Left colon (tissue), 2 donors: ENCODE data around the gene MAML1. TPM values are rescaled to one million over a fixed set of nuclear protein-coding genes. Genes with fewer than 3 reads are reported as not detected.

ENCODE experiments used
- ATAC-seq: fragments of 200-7000 bp; cut with Tn5 transposase; one replicate; pipeline ENCODE4 v1.9.1; 2020; ENCODE audit warnings: mild to moderate bottlenecking, moderate library complexity
- DNase-seq, 2 donors: peaks; one replicate each; pipeline ENCODE4 v3.0.0-alpha.2; 2020
- intact Hi-C, 2 donors: fragments of 100-400 bp; cut with DNase I in 1 of 2; cut with micrococcal nuclease in 1 of 2; formaldehyde crosslinking; loops; one replicate each; pipeline versions ENCODE4 v1.11.2 to v1.14.0; 2022; cut with DNase I, micrococcal nuclease
- total RNA-seq, 2 donors: library from RNA; stranded (reverse); fragmentation: NEBNext Ultra II Directional; extraction: Animal tissue kit (Norgen Biotek cat#: 25700); gene quantifications; one replicate each; pipeline ENCODE4 v1.2.1, GENCODE V29; 2021
- donor health status: DM: no; HTN: no; CAD: no.
- donor health status: DM: yes; HTN: yes; CAD: no.

MAML1 gene
- total RNA-seq, 2 donors from 2014 or later: 22.1 to 24.9 TPM

DNA sequence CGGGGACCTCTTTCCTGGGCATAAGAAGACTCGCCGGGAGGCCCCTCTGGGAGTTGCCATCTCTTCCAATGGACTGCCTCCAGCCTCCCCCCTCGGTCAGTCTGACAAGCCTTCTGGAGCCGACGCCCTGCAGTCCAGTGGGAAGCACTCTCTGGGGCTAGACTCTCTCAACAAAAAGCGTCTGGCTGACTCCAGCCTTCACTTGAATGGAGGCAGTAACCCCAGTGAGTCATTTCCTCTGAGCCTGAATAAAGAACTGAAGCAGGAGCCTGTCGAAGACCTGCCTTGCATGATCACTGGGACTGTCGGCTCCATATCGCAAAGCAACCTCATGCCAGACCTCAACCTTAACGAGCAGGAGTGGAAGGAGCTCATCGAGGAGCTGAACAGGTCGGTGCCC, 32.8 kb downstream of the MAML1 start:
- intact Hi-C loops: no loop called here
- no peak for DNase-seq
- no peak for ATAC-seq

DNA sequence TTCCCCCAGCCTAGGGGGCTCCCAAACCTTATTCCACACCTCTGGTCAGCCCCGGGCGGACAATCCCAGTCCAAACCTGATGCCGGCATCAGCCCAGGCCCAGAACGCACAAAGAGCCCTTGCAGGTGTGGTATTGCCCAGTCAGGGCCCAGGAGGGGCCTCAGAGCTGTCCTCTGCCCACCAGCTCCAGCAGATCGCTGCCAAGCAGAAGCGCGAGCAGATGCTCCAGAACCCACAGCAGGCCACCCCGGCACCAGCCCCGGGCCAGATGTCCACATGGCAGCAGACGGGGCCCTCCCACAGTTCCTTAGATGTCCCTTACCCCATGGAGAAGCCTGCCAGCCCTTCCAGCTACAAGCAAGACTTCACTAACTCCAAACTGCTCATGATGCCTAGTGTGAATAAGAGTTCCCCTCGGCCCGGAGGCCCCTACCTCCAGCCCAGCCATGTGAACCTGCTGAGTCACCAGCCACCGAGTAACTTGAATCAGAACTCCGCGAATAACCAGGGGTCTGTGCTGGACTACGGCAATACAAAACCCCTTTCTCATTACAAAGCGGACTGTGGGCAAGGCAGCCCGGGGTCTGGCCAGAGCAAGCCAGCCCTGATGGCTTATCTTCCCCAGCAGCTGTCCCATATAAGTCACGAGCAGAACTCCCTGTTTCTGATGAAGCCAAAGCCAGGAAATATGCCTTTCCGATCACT, 33.6 kb downstream of the MAML1 start:
- intact Hi-C loops: no loop called here
- ATAC-seq: no peak
- no peak for DNase-seq

GRCh38 chr5:179766726-179767455, 34.3 kb downstream of the MAML1 start:
- DNase-seq: no peak
- intact Hi-C loops: no loop called here
- no peak for ATAC-seq

- intact Hi-C loops: no loop called here
- no peak for DNase-seq
- no peak for ATAC-seq
Measured at GRCh38 chr5:179767496-179768100, 35.0 kb downstream of the MAML1 start.

GRCh38 chr5:179768326-179769085, 35.9 kb downstream of the MAML1 start:
- DNase-seq (no peak), ATAC-seq (no peak)
- intact Hi-C loops: no loop called here

DNA sequence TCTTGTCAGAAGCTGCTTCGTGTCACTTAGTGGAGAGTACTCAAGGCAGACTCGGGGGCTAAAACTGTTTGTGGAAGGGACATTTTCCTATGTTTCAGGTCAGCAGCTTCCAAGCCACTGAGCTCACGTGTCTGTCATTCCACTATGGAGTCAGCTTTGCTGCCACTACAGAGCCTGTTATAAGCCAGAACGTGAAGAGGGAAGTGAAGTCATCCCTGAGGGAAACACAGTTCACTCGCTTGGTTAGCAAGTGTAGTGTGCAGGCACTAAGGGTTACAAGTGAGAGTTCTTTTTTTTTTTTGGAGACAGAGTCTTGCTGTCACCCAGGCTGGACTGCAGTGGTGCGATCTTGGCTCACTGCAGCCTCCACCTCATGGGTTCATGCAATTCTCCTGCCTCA, 36.6 kb downstream of the MAML1 start:
- ATAC-seq (no peak), DNase-seq (no peak)
- intact Hi-C loops: no loop called here

DNA sequence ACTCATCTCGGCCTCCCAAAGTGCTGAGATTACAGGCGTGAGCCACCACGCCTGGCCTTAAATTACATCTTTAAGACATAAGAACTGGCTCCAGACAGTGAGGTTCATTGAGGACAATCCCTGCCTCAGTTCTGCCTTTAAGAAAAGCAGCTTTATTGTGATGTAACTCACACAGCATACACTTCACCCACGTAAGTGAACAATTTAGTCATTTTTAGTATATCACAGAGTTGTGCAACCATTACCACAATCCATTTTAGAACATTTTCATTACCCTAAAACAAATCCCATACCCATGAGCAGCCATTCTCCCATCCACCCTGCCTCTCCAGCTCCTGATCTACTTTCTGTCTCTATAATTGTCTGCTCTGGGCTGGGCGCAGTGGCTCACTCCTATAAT, 37.2 kb downstream of the MAML1 start:
- no peak for ATAC-seq
- intact Hi-C loops: no loop called here
- no peak for DNase-seq

GRCh38 chr5:179771311-179771895, 38.8 kb downstream of the MAML1 start:
- intact Hi-C loops: no loop called here
- ATAC-seq: no peak
- DNase-seq: no peak

DNA sequence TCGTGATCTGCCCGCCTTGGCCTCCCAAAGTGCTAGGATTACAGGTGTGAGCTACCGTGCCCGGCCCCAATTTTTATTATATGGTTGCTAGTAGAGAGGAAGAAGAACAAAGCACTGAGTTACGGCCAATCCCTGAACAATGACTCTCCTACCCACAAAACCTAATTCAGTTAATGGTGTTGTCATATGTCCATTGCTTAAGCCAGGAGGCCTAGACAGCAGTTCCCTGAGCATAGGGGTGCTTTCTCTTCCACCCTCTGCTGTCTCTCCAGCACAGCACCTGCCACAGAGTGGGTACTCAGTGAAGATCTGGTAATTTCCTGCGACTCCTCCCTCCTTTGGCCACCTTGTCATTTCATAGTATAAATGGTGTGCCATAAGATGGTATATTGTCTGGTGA, 39.7 kb downstream of the MAML1 start:
- ATAC-seq: no peak
- intact Hi-C loops: no loop called here

DNA sequence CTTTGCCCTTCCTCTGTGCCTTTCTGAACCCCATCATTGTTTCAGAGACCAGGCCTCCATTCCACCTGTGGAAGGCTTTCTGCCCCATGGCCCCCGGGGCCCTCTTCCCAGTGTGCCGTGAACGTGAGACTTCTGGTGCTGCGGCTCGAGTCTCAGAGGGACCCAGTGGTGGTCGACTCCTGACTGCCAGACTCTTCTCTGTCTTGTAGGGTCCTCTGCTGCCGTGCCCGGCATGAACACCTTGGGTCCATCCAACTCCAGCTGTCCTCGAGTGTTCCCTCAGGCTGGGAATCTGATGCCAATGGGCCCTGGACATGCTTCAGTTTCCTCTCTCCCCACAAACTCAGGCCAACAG, 41.0 kb downstream of the MAML1 start:
- intact Hi-C loops: no loop called here
- ATAC-seq (no peak), DNase-seq (no peak)

More for the DNA sequence above, 39.7 kb downstream of the MAML1 start:
- DNase-seq: no peak

- no peak for ATAC-seq
Measured at GRCh38 chr5:179774442-179774841, 41.8 kb downstream of the MAML1 start.

GRCh38 chr5:179776411-179776938, 43.9 kb downstream of the MAML1 start:
- intact Hi-C loops: no loop called here
- DNase-seq (no peak), ATAC-seq (no peak)

More at GRCh38 chr5:179774442-179774841, 41.8 kb downstream of the MAML1 start:
- intact Hi-C loops: no loop called here
- no peak for DNase-seq

DNA sequence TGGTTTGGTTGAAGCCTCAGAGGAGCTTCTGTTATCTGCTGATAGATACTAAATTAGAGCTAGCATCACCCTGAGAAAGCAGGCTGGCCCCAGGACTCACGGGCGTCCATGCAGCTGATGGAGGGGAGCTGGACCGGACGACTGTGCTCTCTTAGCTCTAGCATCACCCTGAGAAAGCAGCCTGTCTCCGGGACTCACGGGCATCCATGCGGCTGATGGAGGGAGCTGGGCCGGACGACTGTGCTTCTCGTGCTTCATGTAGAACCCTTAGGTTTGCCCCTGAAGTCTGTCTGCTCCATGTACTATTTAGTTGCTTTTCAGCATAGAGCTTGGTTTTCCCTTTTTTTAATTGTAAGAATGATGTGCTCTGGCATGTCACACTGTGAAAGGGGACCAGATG, 44.8 kb downstream of the MAML1 start:
- DNase-seq: no peak
- no peak for ATAC-seq
- intact Hi-C loops: no loop called here

- intact Hi-C loops: no loop called here
- DNase-seq (no peak), ATAC-seq (no peak)
Measured at GRCh38 chr5:179777909-179778308, 45.3 kb downstream of the MAML1 start.

- no peak for DNase-seq
- ATAC-seq: no peak
- intact Hi-C loops: no loop called here
Measured at GRCh38 chr5:179778591-179778990, 46.0 kb downstream of the MAML1 start.

DNA sequence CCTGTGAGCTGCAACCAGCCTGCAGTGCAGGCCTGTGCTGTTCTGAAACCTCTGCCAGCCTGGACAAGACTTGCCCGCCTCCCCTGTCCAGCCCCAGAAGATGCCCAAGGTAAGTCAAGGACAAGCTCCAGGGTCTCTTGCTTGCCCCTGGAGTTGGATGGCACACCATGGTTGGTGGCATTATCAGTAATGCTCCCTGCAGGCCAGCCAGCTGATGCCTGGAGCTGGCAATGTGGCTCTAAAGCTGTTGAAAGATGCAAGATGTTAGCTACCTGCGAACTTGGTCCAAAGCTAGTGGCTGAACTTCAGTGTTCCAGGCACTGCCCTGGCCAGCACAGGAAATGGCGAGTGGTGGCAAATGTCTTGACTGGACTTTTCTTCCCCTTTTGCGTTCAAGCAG, 47.2 kb downstream of the MAML1 start:
- DNase-seq (no peak), ATAC-seq (no peak)
- intact Hi-C loops: no loop called here

DNA sequence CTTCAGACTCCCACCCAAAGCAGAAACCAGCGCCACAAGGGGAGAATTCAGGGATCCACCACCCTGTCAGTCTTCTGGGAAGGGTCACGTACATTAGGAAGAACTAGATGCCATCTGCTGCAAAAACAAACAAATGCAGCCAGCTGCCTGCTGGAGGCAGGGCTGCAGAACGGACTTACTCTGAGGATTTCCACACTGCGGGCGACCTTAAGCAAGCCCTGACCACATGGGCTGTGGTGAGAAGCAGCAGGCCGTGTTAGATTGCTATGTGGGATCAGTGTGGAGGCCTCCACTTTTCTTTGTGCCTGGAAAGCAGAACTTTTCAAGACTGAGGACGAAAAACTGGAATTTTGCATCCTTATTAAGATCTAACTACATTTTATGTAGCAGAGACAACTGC, 47.7 kb downstream of the MAML1 start:
- intact Hi-C loops: no loop called here
- no peak for ATAC-seq
- no peak for DNase-seq

GRCh38 chr5:179781846-179782245, 49.2 kb downstream of the MAML1 start:
- intact Hi-C loops: no loop called here
- no peak for DNase-seq
- ATAC-seq: no peak

GRCh38 chr5:179783128-179783527, 50.5 kb downstream of the MAML1 start:
- DNase-seq (no peak), ATAC-seq (no peak)

More at GRCh38 chr5:179783128-179783527, 50.5 kb downstream of the MAML1 start:
- intact Hi-C loops: no loop called here
